SK-N-MC (cell line): ENCODE measurements around the gene BCL2A1.

Experiments
- EZH2 ChIP-seq: fragments of 200-600 bp; sonication (generic); IDR thresholded peaks from one replicate; pipeline ENCODE4 v1.6.1; 2017; ENCODE audit warnings: antibody characterized with exemption
- FOXP2 ChIP-seq: optimal IDR thresholded peaks from 2 replicates; pipeline ENCODE3; 2011; ENCODE audit warnings: mild to moderate bottlenecking, moderate library complexity; ENCODE audit not compliant: insufficient read depth; ENCODE audit errors: extremely low read length, control extremely low read depth
- POLR2AphosphoS5 ChIP-seq: IDR thresholded peaks from 2 replicates; pipeline ENCODE4 v1.6.1; 2012; ENCODE audit warnings: mild to moderate bottlenecking, low read depth, low read length, borderline replicate concordance

DNA sequence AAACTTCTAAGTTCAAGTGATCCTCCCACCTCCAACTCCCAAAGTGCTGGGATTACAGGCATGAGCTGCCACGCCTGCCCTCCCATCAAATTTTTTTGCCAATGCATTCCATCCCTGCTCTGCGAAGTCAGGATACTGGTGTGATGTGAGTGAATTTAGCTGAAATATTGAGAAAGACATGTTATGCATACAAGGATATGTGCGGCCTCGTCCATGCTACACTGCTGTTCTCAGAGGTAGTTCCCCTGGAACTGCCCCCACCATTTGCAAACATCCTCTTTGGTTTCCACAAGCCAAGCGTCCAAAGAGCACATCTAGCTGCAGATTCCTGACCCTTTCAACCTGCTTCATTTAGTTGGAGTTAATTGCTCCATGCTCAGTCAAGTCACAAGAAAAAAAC lies 36.5 kb upstream of the BCL2A1 start:
- no peak for TF ChIP-seq EZH2
- TF ChIP-seq POLR2AphosphoS5 = no peak
- TF ChIP-seq FOXP2 = no peak
